K562 (cell line): ENCODE measurements around the gene CTNNA3. TPM values are rescaled to one million over a fixed set of nuclear protein-coding genes. Genes with fewer than 3 reads are reported as not detected.

Source experiments
- ATAC-seq: fragments of 200-7000 bp; cut with Tn5 transposase; 3 replicates; pipeline ENCODE4 v1.9.1; 2020; ENCODE audit warnings: moderate library complexity
- BruUV-seq: library from RNA; stranded (reverse); fragments of 400-500 nt; replicated peaks from 2 replicates; lab custom pipeline; 2021; lab: Mats Ljungman, UMichigan
- CTCF ChIA-PET: fragments of 300-600 bp; formaldehyde crosslinking; extraction: SDS; loops from one replicate; lab custom pipeline; 2021; ENCODE audit warnings: low intra/inter-chr PET ratio; lab: Yijun Ruan, JAX
- POLR2A ChIA-PET: fragments of 300-600, 350-650 bp; sonication (Branson Sonifier 250); formaldehyde crosslinking; extraction: SDS; loops from one replicate; lab custom pipeline; 2021; ENCODE audit warnings: antibody characterized with exemption, inconsistent platforms; lab: Yijun Ruan, JAX
- DNase-seq, 4 experiments: peaks; one replicate each; pipeline versions ENCODE4 v3.0.0 to v3.0.0-alpha.2; 2011 to 2018; ENCODE audit warnings: low spot score in 3 of 4, mixed read lengths in 3 of 4; ENCODE audit errors: extremely low read depth in 1 of 4
- FAIRE-seq: peaks from 2 replicates; lab custom pipeline; 2011; peaks lifted over from hg19 to GRCh38; lab: Jason Lieb, UNC
- H2AFZ ChIP-seq: 2 replicates; pipeline ENCODE4 v1.6.0; 2011; ENCODE audit warnings: low read depth, low read length, control low read depth, inconsistent platforms
- H3K27ac ChIP-seq: fragments of 200-600 bp; 3 replicates; pipeline ENCODE4 v1.8.0; 2011; ENCODE audit warnings: low read depth, mild to moderate bottlenecking, control low read depth, inconsistent platforms, low read length, moderate library complexity, mixed read lengths; ENCODE audit errors: extremely low read depth
- H3K27me3 ChIP-seq, 2 experiments: fragments of 300-600 bp in 1 of 2; 2 replicates in 1 of 2; 3 replicates in 1 of 2; pipeline versions ENCODE4 v1.6.0 to v1.8.0; 2011; ENCODE audit warnings: inconsistent platforms in 2 of 2, low read length in 2 of 2, mild to moderate bottlenecking in 1 of 2, mixed read lengths in 1 of 2, moderate library complexity in 1 of 2; ENCODE audit not compliant: control insufficient read depth in 2 of 2, insufficient read depth in 2 of 2
- H3K36me3 ChIP-seq: fragments of 300-600 bp; 3 replicates; pipeline ENCODE4 v1.8.0; 2011; ENCODE audit warnings: mild to moderate bottlenecking, low read length, inconsistent platforms; ENCODE audit not compliant: control insufficient read depth, insufficient read depth
- H3K4me1 ChIP-seq, 2 experiments: fragments of 200-600 bp in 1 of 2; replicated peaks in 1 of 2; 2 replicates in 1 of 2; 3 replicates in 1 of 2; pipeline versions ENCODE4 v1.5.1 to v1.8.0; 2011; ENCODE audit warnings: inconsistent platforms in 2 of 2, low read length in 2 of 2, mild to moderate bottlenecking in 1 of 2, mixed read lengths in 1 of 2, moderate library complexity in 1 of 2; ENCODE audit not compliant: control insufficient read depth in 2 of 2, insufficient read depth in 2 of 2
- H3K4me2 ChIP-seq: 2 replicates; pipeline ENCODE4 v1.6.1; 2011; ENCODE audit warnings: low read length, control low read depth, inconsistent platforms, mixed read lengths; ENCODE audit not compliant: insufficient read depth
- H3K4me3 ChIP-seq: fragments of 200-600 bp; sonication (generic), shearing (Covaris generic); 2 replicates; pipeline ENCODE4 v1.5.1; 2016; ENCODE audit warnings: control low read depth, inconsistent platforms
- H3K79me2 ChIP-seq: fragments of 200-600 bp; 3 replicates; pipeline ENCODE4 v1.8.0; 2011; ENCODE audit warnings: low read length, inconsistent platforms; ENCODE audit not compliant: control insufficient read depth, insufficient read depth
- H3K9ac ChIP-seq, 2 experiments: 2 replicates each; pipeline versions ENCODE4 v1.6.0 to v1.6.1; 2011; ENCODE audit warnings: low read depth in 2 of 2, low read length in 2 of 2, control low read depth in 1 of 2, inconsistent platforms in 1 of 2, mild to moderate bottlenecking in 1 of 2, mixed read lengths in 1 of 2; ENCODE audit not compliant: insufficient read depth in 1 of 2
- H3K9me1 ChIP-seq: one replicate; pipeline ENCODE4 v1.6.0; 2011; ENCODE audit warnings: inconsistent platforms, mild to moderate bottlenecking, low read length, moderate library complexity; ENCODE audit not compliant: control insufficient read depth, insufficient read depth
- H3K9me3 ChIP-seq: replicated peaks from 2 replicates; pipeline ENCODE4 v1.5.1; 2011; ENCODE audit warnings: low read depth, low read length, inconsistent platforms; ENCODE audit not compliant: control insufficient read depth, insufficient read depth
- H4K20me1 ChIP-seq: replicated peaks from 2 replicates; pipeline ENCODE4 v1.6.1; 2011; ENCODE audit warnings: low read length, inconsistent platforms, mixed read lengths; ENCODE audit not compliant: control insufficient read depth, insufficient read depth
- BHLHE40 ChIP-seq: IDR thresholded peaks from 2 replicates; pipeline ENCODE4 v1.6.1; 2011; ENCODE audit warnings: low read length, improper control_type of control experiment
- FOXM1 ChIP-seq, 2 experiments: fragments of 450-650 bp in 1 of 2; sonication (generic) in 1 of 2; formaldehyde crosslinking in 1 of 2; IDR thresholded peaks; 2 replicates each; pipeline versions ENCODE4 v1.6.1 to v1.9.0; 2017 to 2022; ENCODE audit warnings: low read depth in 2 of 2, mild to moderate bottlenecking in 2 of 2, missing genetic modification reagents in 1 of 2, moderate library complexity in 1 of 2
- GATAD2A ChIP-seq: fragments of 450-650 bp; IDR thresholded peaks from 2 replicates; pipeline ENCODE4 v1.6.1; 2017
- IRF1 ChIP-seq: sonication (generic); formaldehyde crosslinking; IDR thresholded peaks from 2 replicates; pipeline ENCODE4 v1.8.0; 2022; ENCODE audit warnings: missing genetic modification reagents, mild to moderate bottlenecking, borderline replicate concordance
- L3MBTL2 ChIP-seq: fragments of 450-650 bp; IDR thresholded peaks from 2 replicates; pipeline ENCODE4 v1.6.1; 2016; ENCODE audit warnings: mild to moderate bottlenecking, moderate library complexity
- PURB ChIP-seq: sonication (generic); formaldehyde crosslinking; IDR thresholded peaks from 2 replicates; pipeline ENCODE4 v1.9.0; 2021; ENCODE audit warnings: low read depth, mild to moderate bottlenecking, missing genetic modification reagents
- TOE1 ChIP-seq, 2 experiments: fragments of 450-650 bp in 1 of 2; sonication (generic) in 1 of 2; formaldehyde crosslinking in 1 of 2; IDR thresholded peaks; 2 replicates each; pipeline versions ENCODE4 v1.7.1 to v1.8.0; 2016 to 2022; ENCODE audit warnings: borderline replicate concordance in 2 of 2, mild to moderate bottlenecking in 2 of 2, antibody characterized with exemption in 1 of 2, inconsistent platforms in 1 of 2, low read depth in 1 of 2, missing genetic modification reagents in 1 of 2, moderate library complexity in 1 of 2
- UBTF ChIP-seq, 2 experiments: IDR thresholded peaks; 2 replicates each; pipeline ENCODE4 v1.6.1; 2012; ENCODE audit warnings: improper control_type of control experiment in 2 of 2, low read depth in 2 of 2, low read length in 2 of 2, borderline replicate concordance in 1 of 2
- ZBTB11 ChIP-seq, 3 experiments: fragments of 200-800 bp in 1 of 3; fragments of 250-450 bp in 1 of 3; fragments of 450-650 bp in 1 of 3; sonication (Bioruptor Pico) in 1 of 3; sonication (Bioruptor generic) in 1 of 3; formaldehyde crosslinking in 1 of 3; IDR thresholded peaks; 2 replicates each; pipeline versions ENCODE4 v1.6.1 to v1.8.0; 2016 to 2022; ENCODE audit warnings: mild to moderate bottlenecking in 2 of 3, missing genetic modification characterization in 2 of 3, missing compliant biosample characterization in 1 of 3, moderate library complexity in 1 of 3
- ZFP30 ChIP-seq: fragments of 250-450 bp; sonication (Bioruptor Pico); IDR thresholded peaks from 2 replicates; pipeline ENCODE4 v1.8.0; 2022; ENCODE audit warnings: moderate library complexity, mild to moderate bottlenecking, inconsistent platforms, borderline replicate concordance
- ZNF384 ChIP-seq: IDR thresholded peaks from 2 replicates; pipeline ENCODE4 v1.6.1; 2012; ENCODE audit warnings: low read depth, low read length, improper control_type of control experiment
- ZNF408 ChIP-seq: fragments of 250-450 bp; sonication (Bioruptor Pico); IDR thresholded peaks from 2 replicates; pipeline ENCODE4 v1.4.0; 2020; ENCODE audit warnings: low read depth, mild to moderate bottlenecking, moderate library complexity
- ZNF449 ChIP-seq: fragments of 250-450 bp; sonication (Bioruptor Pico); IDR thresholded peaks from 2 replicates; pipeline ENCODE4 v1.8.0; 2022; ENCODE audit warnings: moderate library complexity, mild to moderate bottlenecking, inconsistent platforms
- ZNF785 ChIP-seq: fragments of 250-450 bp; sonication (Bioruptor Pico); IDR thresholded peaks from 2 replicates; pipeline ENCODE4 v1.4.0; 2020; ENCODE audit warnings: mild to moderate bottlenecking
- in situ Hi-C: fragments of 300-500 bp; cut with MboI; formaldehyde crosslinking; loops from 4 replicates; pipeline ENCODE4 v1.15.0; 2018; ENCODE audit warnings: inconsistent platforms, mixed read lengths
- intact Hi-C: fragments of 100-400 bp; cut with micrococcal nuclease; formaldehyde crosslinking; loops from 2 replicates; pipeline ENCODE4 v1.14.2; 2022
- polyA plus RNA-seq, 8 experiments: library from polyadenylated mRNA; depleted of rRNA in 4 of 8; stranded (reverse) in 5 of 8; unstranded in 3 of 8; fragments of >200 nt; fragmentation: Nextera tagmentation in 2 of 8; fragmentation: Illumina TruSeq in 1 of 8; extraction: Ambion mirVana in 2 of 8; extraction: Trizol in 1 of 8; gene quantifications; 2 replicates each; pipeline versions ENCODE4 v1.2.1 to v1.2.3, GENCODE V29; 2011 to 2014; ENCODE audit warnings: inconsistent platforms in 1 of 8, missing spikeins in 1 of 8
- total RNA-seq, 7 experiments: library from RNA; depleted of rRNA in 6 of 7; stranded (reverse); fragments of >200 nt in 6 of 7; fragmentation: Illumina TruSeq in 2 of 7; extraction: Trizol in 2 of 7; gene quantifications; 2 replicates each; pipeline versions ENCODE4 v1.2.1 to v1.2.3, GENCODE V29; 2011 to 2021; ENCODE audit warnings: low replicate concordance in 1 of 7

CTNNA3 gene
- total and polyA plus RNA-seq, 9 of the 15 experiments (the other 6 are each of a cell fraction or from before 2014, with no cell fraction given), result 0.04 TPM; not detected in 8

- no peak for FAIRE-seq
- no peak overlapping the region for H3K4me2 ChIP-seq
- no peak for DNase-seq
- no peak overlapping the region for H3K9ac ChIP-seq
- ChIA-PET CTCF (no interaction called here), POLR2A (no interaction called here)
- no peak overlapping the region for H3K4me3 ChIP-seq
- peaks cover 2% of the 10 kb centered on the region; the same call in 1 of the 2 replicates for H3K9me3 ChIP-seq
- no peak overlapping the region for H3K27ac ChIP-seq
- intact Hi-C loops, result no loop called here
- H4K20me1 ChIP-seq, result no peaks in the 10 kb centered on the region
- H3K79me2 ChIP-seq, result no peaks in the 10 kb centered on the region
- no peaks in the 10 kb centered on the region for H3K9me1 ChIP-seq
- H2AFZ ChIP-seq, result no peak overlapping the region
- H3K36me3 ChIP-seq, result no peaks in the 10 kb centered on the region
- in situ Hi-C loops, result no loop called here
- ATAC-seq, result no peak
- no peaks in the 10 kb centered on the region for H3K27me3 ChIP-seq
- no TSS peak for BruUV-seq
- H3K4me1 ChIP-seq, result no peaks in the 10 kb centered on the region
- TF ChIP-seq L3MBTL2, result no peak
- TF ChIP-seq IRF1 (CRISPR knock-in tag), result no peak
- TF ChIP-seq ZNF449 (CRISPR knock-in tag), result no peak
- no peak for TF ChIP-seq GATAD2A
- TF ChIP-seq BHLHE40, result no peak
- no peak for TF ChIP-seq TOE1 (IDR thresholded peaks at IDR 0.05; ENCODE audit: borderline replicate concordance)
- TF ChIP-seq TOE1 (CRISPR knock-in tag; IDR thresholded peaks at IDR 0.05; ENCODE audit: borderline replicate concordance, low read depth), result no peak
- TF ChIP-seq ZBTB11 (CRISPR knock-in tag; IDR thresholded peaks at IDR 0.05), result no peak
- TF ChIP-seq ZFP30 (CRISPR knock-in tag), result no peak
- TF ChIP-seq UBTF (IDR thresholded peaks at IDR 0.05; ENCODE audit: borderline replicate concordance in 1 of 2, low read depth in 2 of 2, low read length in 2 of 2), result no peak
- TF ChIP-seq ZNF408 (CRISPR knock-in tag), result no peak
- TF ChIP-seq ZNF384, result no peak
- no peak for TF ChIP-seq PURB (CRISPR knock-in tag)
- TF ChIP-seq ZNF785 (CRISPR knock-in tag), result no peak
- no peak for TF ChIP-seq FOXM1 (IDR thresholded peaks at IDR 0.05; ENCODE audit: low read depth)
- TF ChIP-seq FOXM1 (CRISPR knock-in tag; IDR thresholded peaks at IDR 0.05; ENCODE audit: low read depth), result no peak
Observed at GRCh38 chr10:66782144-66782543, 913.9 kb downstream of the CTNNA3 start.
